Suprapubic skin (tissue), 4 donors: ENCODE measurements around the gene G6PD. TPM values are rescaled to one million over a fixed set of nuclear protein-coding genes. Genes with fewer than 3 reads are reported as not detected.

Experiments
- DNase-seq, 2 donors: peaks; one replicate each; pipeline ENCODE4 v3.0.0-alpha.2; 2019; ENCODE audit warnings: low spot score in 2 of 2
- H3K27ac ChIP-seq: fragments of 200-600 bp; sonication (generic); one replicate; pipeline ENCODE4 v1.5.1; 2019
- H3K27me3 ChIP-seq: fragments of 200-600 bp; sonication (generic); one replicate; pipeline ENCODE4 v1.5.1; 2019
- H3K36me3 ChIP-seq: fragments of 200-600 bp; sonication (generic); one replicate; pipeline ENCODE4 v1.5.1; 2019
- H3K4me1 ChIP-seq: fragments of 200-600 bp; sonication (generic); one replicate; pipeline ENCODE4 v1.5.1; 2019
- H3K4me3 ChIP-seq: fragments of 200-600 bp; sonication (generic); one replicate; pipeline ENCODE4 v1.5.1; 2019; ENCODE audit warnings: mild to moderate bottlenecking
- H3K9me3 ChIP-seq: fragments of 200-600 bp; sonication (generic); one replicate; pipeline ENCODE4 v1.5.1; 2019
- CTCF ChIP-seq, 2 donors: fragments of 200-600 bp in 1 of 2; fragments of 450-650 bp in 1 of 2; sonication (generic) in 1 of 2; IDR thresholded peaks; one replicate each; pipeline ENCODE4 v1.5.1; 2016 to 2019; ENCODE audit warnings: antibody characterized with exemption in 2 of 2, mild to moderate bottlenecking in 1 of 2, moderate library complexity in 1 of 2
- EP300 ChIP-seq: sonication (generic); formaldehyde crosslinking; IDR thresholded peaks from one replicate; pipeline ENCODE4 v1.6.1; 2017; ENCODE audit warnings: antibody characterized with exemption
- POLR2A ChIP-seq, 2 donors: fragments of 450-650 bp; IDR thresholded peaks; one replicate each; pipeline ENCODE4 v1.6.1; 2017; ENCODE audit warnings: antibody characterized with exemption in 2 of 2, mild to moderate bottlenecking in 2 of 2, moderate library complexity in 2 of 2
- POLR2AphosphoS5 ChIP-seq, 3 donors: sonication (generic); formaldehyde crosslinking; IDR thresholded peaks; one replicate each; pipeline ENCODE4 v1.6.1; 2017; ENCODE audit warnings: antibody characterized with exemption in 3 of 3
- WGBS: methylation state at CpG from one replicate; pipeline ENCODE4 v1.1.5; 2018; 5-methylcytosine and 5-hydroxymethylcytosine counted together
- total RNA-seq, 4 donors: library from RNA; depleted of rRNA; stranded (reverse); fragments of >200 nt; gene quantifications; one replicate each; pipeline ENCODE4 v1.1.0, GENCODE V29; 2016

Gene G6PD
- total RNA-seq, 4 donors from 2014 or later = 22.6 to 60.4 (median 42.0) TPM

- peak overlapping the region; percentile 92 for H3K27ac ChIP-seq
- peak overlapping the region; percentile 67 for H3K4me3 ChIP-seq
- TF ChIP-seq EP300 (no peak), POLR2A (IDR thresholded peaks at IDR 0.05) (no peak), CTCF (IDR thresholded peaks at IDR 0.05) (no peak), POLR2AphosphoS5 (IDR thresholded peaks at IDR 0.05) (no peak)
- H3K4me1 ChIP-seq = peaks cover 30% of the 10 kb centered on the region
- no peak for DNase-seq
- no peaks in the 10 kb centered on the region for H3K9me3 ChIP-seq
- H3K36me3 ChIP-seq = peaks cover 3% of the 10 kb centered on the region
- WGBS = 39% methylated on average over 9 of the region's 9 CpGs
- H3K27me3 ChIP-seq = no peaks in the 10 kb centered on the region
Observed at GRCh38 chrX:154548028-154548316, 1.3 kb upstream of the G6PD start.

- Histone ChIP-seq H3K9me3 (no peaks in the 10 kb centered on the region), H3K27me3 (no peaks in the 10 kb centered on the region), H3K4me3 (peak within 1 kb of the TSS; percentile 67), H3K4me1 (peaks cover 35% of the 10 kb centered on the region), H3K27ac (peak within 1 kb of the TSS; percentile 92), H3K36me3 (no peaks in the 10 kb centered on the region)
- WGBS = 52% methylated on average over 34 of the region's 69 CpGs
- TF ChIP-seq POLR2A (IDR thresholded peaks at IDR 0.05) = peak in 1 of 2 donors; percentile 36
- no peak for TF ChIP-seq CTCF (IDR thresholded peaks at IDR 0.05)
- TF ChIP-seq EP300 = no peak
- no peak for TF ChIP-seq POLR2AphosphoS5 (IDR thresholded peaks at IDR 0.05)
- peak; percentile 94 for DNase-seq
Observed at GRCh38 chrX:154547245-154548027, 790 bp upstream of the G6PD start, which contains the start of gene IKBKG. Gene IKBKG (plus strand): TSS chrX:154547620. CDS start chrX:154552003, 4,383 bp downstream.

- Histone ChIP-seq H3K36me3 (no peaks in the 10 kb centered on the region), H3K4me1 (peaks cover 49% of the 10 kb centered on the region), H3K27ac (no peak overlapping the region), H3K9me3 (no peaks in the 10 kb centered on the region), H3K4me3 (peak overlapping the region; percentile 67), H3K27me3 (no peaks in the 10 kb centered on the region)
- WGBS = 86% methylated on average over 17 of the region's 17 CpGs
- TF ChIP-seq POLR2AphosphoS5 (IDR thresholded peaks at IDR 0.05) (no peak), CTCF (IDR thresholded peaks at IDR 0.05) (no peak), POLR2A (IDR thresholded peaks at IDR 0.05) (no peak), EP300 (no peak)
- no peak for DNase-seq
Observed at GRCh38 chrX:154545673-154546274, 872 bp downstream of the G6PD start.

- TF ChIP-seq EP300 (no peak), CTCF (IDR thresholded peaks at IDR 0.05) (no peak), POLR2AphosphoS5 (IDR thresholded peaks at IDR 0.05) (no peak)
- peak in 1 of 2 donors; percentile 62 for DNase-seq
- H3K36me3 ChIP-seq = no peaks in the 10 kb centered on the region
- 48% methylated on average over 9 of the region's 20 CpGs for WGBS
- peak overlapping the region; percentile 77 for H3K27ac ChIP-seq
- H3K9me3 ChIP-seq = no peaks in the 10 kb centered on the region
- peaks cover 39% of the 10 kb centered on the region for H3K4me1 ChIP-seq
- no peaks in the 10 kb centered on the region for H3K27me3 ChIP-seq
- no peak overlapping the region for H3K4me3 ChIP-seq
Observed at GRCh38 chrX:154542723-154543424, 3.8 kb downstream of the G6PD start.
